AG09309 (cell line): Measurements from ENCODE around the gene ASB5.
A peak's percentile ranks its signal among the peaks of the same experiment; 100 is the strongest.

ENCODE experiments used
- DNase-seq: peaks from one replicate; pipeline ENCODE4 v3.0.0-alpha.2; 2010; ENCODE audit warnings: low read depth
- H3K4me3 ChIP-seq: 2 replicates; pipeline ENCODE4 v1.5.1; 2011; ENCODE audit warnings: mild to moderate bottlenecking, low read depth, low read length, moderate library complexity; ENCODE audit not compliant: control insufficient read depth
- TF ChIP-seq, protein P1 (sequence below): IDR thresholded peaks from 2 replicates; pipeline ENCODE4 v1.5.1; 2011; ENCODE audit warnings: mild to moderate bottlenecking, low read depth, low read length, inconsistent platforms; ENCODE audit not compliant: insufficient read depth, control insufficient read depth; ENCODE audit errors: missing control alignments

The ASB5 gene

DNA sequence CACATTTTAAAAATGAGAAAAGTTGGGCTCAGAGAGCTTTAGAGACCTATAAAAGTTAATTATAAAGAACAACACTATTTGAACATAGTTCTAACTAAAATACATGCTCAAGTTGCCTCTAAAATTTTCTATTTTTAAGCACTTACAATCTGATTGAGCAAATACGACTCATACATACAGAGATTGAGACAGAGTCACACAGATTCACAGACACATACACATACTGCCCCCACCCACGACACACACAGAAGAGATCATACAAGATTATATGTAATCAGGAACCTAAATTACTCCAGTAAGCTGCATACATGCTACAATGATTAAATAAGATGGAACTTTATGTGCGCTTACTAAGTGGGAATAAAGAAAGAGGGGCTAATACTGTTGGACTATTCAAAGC is 2.7 kb upstream of the ASB5 start:
- no peak for DNase-seq
- TF ChIP-seq, protein P1, sequence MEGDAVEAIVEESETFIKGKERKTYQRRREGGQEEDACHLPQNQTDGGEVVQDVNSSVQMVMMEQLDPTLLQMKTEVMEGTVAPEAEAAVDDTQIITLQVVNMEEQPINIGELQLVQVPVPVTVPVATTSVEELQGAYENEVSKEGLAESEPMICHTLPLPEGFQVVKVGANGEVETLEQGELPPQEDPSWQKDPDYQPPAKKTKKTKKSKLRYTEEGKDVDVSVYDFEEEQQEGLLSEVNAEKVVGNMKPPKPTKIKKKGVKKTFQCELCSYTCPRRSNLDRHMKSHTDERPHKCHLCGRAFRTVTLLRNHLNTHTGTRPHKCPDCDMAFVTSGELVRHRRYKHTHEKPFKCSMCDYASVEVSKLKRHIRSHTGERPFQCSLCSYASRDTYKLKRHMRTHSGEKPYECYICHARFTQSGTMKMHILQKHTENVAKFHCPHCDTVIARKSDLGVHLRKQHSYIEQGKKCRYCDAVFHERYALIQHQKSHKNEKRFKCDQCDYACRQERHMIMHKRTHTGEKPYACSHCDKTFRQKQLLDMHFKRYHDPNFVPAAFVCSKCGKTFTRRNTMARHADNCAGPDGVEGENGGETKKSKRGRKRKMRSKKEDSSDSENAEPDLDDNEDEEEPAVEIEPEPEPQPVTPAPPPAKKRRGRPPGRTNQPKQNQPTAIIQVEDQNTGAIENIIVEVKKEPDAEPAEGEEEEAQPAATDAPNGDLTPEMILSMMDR: no peak
- no peak overlapping the region for H3K4me3 ChIP-seq

DNA sequence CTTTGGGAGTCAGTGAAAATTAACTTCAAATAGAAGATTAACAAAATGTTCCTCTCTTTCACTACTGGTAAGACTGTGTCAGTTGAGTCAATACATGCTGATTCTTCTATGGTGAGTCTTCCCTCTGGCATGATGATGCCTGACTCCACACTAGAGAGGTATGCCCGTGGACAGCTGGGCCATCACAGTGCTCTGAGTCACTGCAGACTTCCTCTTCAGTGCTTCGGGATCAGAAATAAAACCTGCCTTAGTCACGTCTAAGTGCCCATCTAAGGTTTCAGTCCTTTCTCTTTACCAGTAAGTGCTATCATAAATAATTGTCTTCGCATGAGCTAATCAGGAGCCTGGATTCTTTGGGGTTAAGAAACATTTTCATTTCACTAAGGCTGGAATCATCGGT is 1.6 kb upstream of the ASB5 start:
- H3K4me3 ChIP-seq: no peak overlapping the region; the same call in 1 of the 2 replicates
- TF ChIP-seq, protein P1: no peak
- peak; percentile 96 for DNase-seq

- TF ChIP-seq, protein P1: no peak
- DNase-seq: no peak
- H3K4me3 ChIP-seq: no peak overlapping the region
These were observed 3.0 kb downstream of the ASB5 start for GRCh38 chr4:176266026-176266425.

GRCh38 chr4:176262243-176262642 is 6.8 kb downstream of the ASB5 start:
- no peak for DNase-seq
- TF ChIP-seq, protein P1: no peak
- no peak overlapping the region for H3K4me3 ChIP-seq

DNA sequence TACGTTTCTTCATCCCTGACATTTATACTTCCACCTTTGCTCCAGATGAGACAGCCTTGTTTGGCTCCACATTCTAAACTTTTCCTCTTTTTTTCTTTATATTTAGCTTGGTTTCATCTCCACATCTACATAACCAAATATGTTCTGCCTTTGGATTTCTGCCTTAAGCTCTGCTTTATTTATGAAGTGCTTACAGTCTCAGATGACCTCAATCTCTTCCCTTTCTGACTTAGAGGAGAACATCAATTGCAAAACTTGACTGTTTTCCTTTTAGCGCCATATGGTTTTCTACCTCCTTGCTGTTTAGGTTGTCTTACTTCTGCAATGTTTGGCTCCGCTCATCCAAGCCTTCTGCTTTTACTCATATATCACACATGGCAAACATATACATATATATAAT is 7.5 kb downstream of the ASB5 start:
- TF ChIP-seq, protein P1: no peak
- no peak for DNase-seq
- no peak overlapping the region for H3K4me3 ChIP-seq

- TF ChIP-seq, protein P1: no peak
- no peak overlapping the region for H3K4me3 ChIP-seq
- DNase-seq: no peak
These were observed 8.0 kb downstream of the ASB5 start for GRCh38 chr4:176261018-176261417.
